Liver (tissue), 2 donors: ENCODE data around the gene NSUN3.

Experiments used
- CTCF ChIP-seq: fragments of 150-350 bp; IDR thresholded peaks from 2 replicates; pipeline ENCODE4 v1.5.1; 2017; ENCODE audit warnings: improper control_type of control experiment, low read depth, low read length; ENCODE audit not compliant: missing input control
- ZBTB33 ChIP-seq: IDR thresholded peaks from 2 replicates; pipeline ENCODE4 v1.6.1; 2016; ENCODE audit warnings: antibody characterized with exemption
- donor health status: healthy.

- TF ChIP-seq CTCF (no peak), ZBTB33 (no peak)
Measured at GRCh38 chr3:94117729-94118128, 54.9 kb downstream of the NSUN3 start.
